GM12878 (cell line): Measurements from ENCODE around the gene GCNT2. TPM values are rescaled to one million over a fixed set of nuclear protein-coding genes. Genes with fewer than 3 reads are reported as not detected.

ENCODE experiments used
- ATAC-seq: fragments of 200-7000 bp; cut with Tn5 transposase; 3 replicates; pipeline ENCODE4 v1.9.1; 2020; ENCODE audit warnings: mild to moderate bottlenecking, moderate library complexity
- BruUV-seq: library from RNA; stranded (reverse); fragments of 400-500 nt; replicated peaks from 2 replicates; lab custom pipeline; 2021; lab: Mats Ljungman, UMichigan
- CTCF ChIA-PET: fragments of 300-600 bp; sonication (Branson Sonifier 250); formaldehyde crosslinking; extraction: SDS; loops from one replicate; lab custom pipeline; 2021; ENCODE audit warnings: inconsistent platforms; lab: Yijun Ruan, JAX
- POLR2A ChIA-PET: fragments of 350-600 bp; formaldehyde crosslinking; extraction: SDS; loops from one replicate; lab custom pipeline; 2021; ENCODE audit warnings: inconsistent platforms; lab: Charles Lee
- RAD21 ChIA-PET: fragments of 300-600 bp; sonication (Branson Sonifier 250); formaldehyde crosslinking; loops from one replicate; lab custom pipeline; 2023; ENCODE audit warnings: antibody characterized with exemption; ENCODE audit not compliant: unreplicated experiment; lab: Charles Lee
- SMC1A ChIA-PET: fragments of 300-600 bp; sonication (Branson Sonifier 250); formaldehyde crosslinking; loops from one replicate; lab custom pipeline; 2023; ENCODE audit not compliant: unreplicated experiment, uncharacterized antibody; lab: Charles Lee
- DNase-seq: peaks from one replicate; pipeline ENCODE4 v3.0.0-alpha.2; 2011; ENCODE audit warnings: low read depth, low spot score
- FAIRE-seq: peaks from 3 replicates; lab custom pipeline; 2011; peaks lifted over from hg19 to GRCh38; lab: Jason Lieb, UNC
- H2AFZ ChIP-seq: 2 replicates; pipeline ENCODE4 v1.6.0; 2011; ENCODE audit warnings: low read depth, low read length, control low read depth; ENCODE audit not compliant: control insufficient read depth
- H3K27ac ChIP-seq: 2 replicates; pipeline ENCODE4 v1.5.1; 2011; ENCODE audit warnings: control low read depth; ENCODE audit not compliant: control insufficient read depth, insufficient read depth
- H3K27me3 ChIP-seq, 2 experiments: replicated peaks in 1 of 2; 2 replicates each; pipeline versions ENCODE4 v1.6.0 to v1.6.1; 2011; ENCODE audit warnings: low read length in 1 of 2; ENCODE audit not compliant: control insufficient read depth in 2 of 2, insufficient read depth in 2 of 2
- H3K36me3 ChIP-seq, 2 experiments: 2 replicates each; pipeline ENCODE4 v1.5.1; 2011; ENCODE audit warnings: low read length in 1 of 2; ENCODE audit not compliant: control insufficient read depth in 2 of 2, insufficient read depth in 2 of 2
- H3K4me1 ChIP-seq: 2 replicates; pipeline ENCODE4 v1.6.1; 2011; ENCODE audit warnings: mild to moderate bottlenecking, low read length, moderate library complexity, mixed read lengths; ENCODE audit not compliant: control insufficient read depth, insufficient read depth
- H3K4me2 ChIP-seq: 2 replicates; pipeline ENCODE4 v1.6.0; 2011; ENCODE audit warnings: control low read depth; ENCODE audit not compliant: control insufficient read depth, insufficient read depth
- H3K4me3 ChIP-seq: fragments of 200-600 bp; sonication (generic); 2 replicates; pipeline ENCODE4 v1.5.1; 2016
- H3K79me2 ChIP-seq: 2 replicates; pipeline ENCODE4 v1.6.0; 2011; ENCODE audit warnings: low read length; ENCODE audit not compliant: control insufficient read depth, insufficient read depth
- H3K9ac ChIP-seq: 2 replicates; pipeline ENCODE4 v1.8.0; 2011; ENCODE audit warnings: low read length, control low read depth, mixed read lengths; ENCODE audit not compliant: control insufficient read depth, insufficient read depth
- H3K9me3 ChIP-seq: replicated peaks from 3 replicates; pipeline ENCODE4 v1.5.1; 2011; ENCODE audit warnings: mild to moderate bottlenecking, low read length; ENCODE audit not compliant: control insufficient read depth, insufficient read depth
- H4K20me1 ChIP-seq: 2 replicates; pipeline ENCODE4 v1.6.0; 2011; ENCODE audit not compliant: control insufficient read depth, insufficient read depth
- ATF2 ChIP-seq: IDR thresholded peaks from 2 replicates; pipeline ENCODE4 v1.6.1; 2012; ENCODE audit warnings: low read length, inconsistent platforms
- ATF7 ChIP-seq: fragments of 450-650 bp; IDR thresholded peaks from 2 replicates; pipeline ENCODE4 v1.6.1; 2016; ENCODE audit warnings: low read depth, mild to moderate bottlenecking
- BRCA1 ChIP-seq: IDR thresholded peaks from 2 replicates; pipeline ENCODE4 v1.6.1; 2011; ENCODE audit warnings: low read depth, low read length, improper control_type of control experiment
- CTCF ChIP-seq, 3 experiments: IDR thresholded peaks in 2 of 3; conservative IDR thresholded peaks in 1 of 3; 2 replicates each; pipeline ENCODE4 v1.5.1; 2011; ENCODE audit warnings: low read depth in 3 of 3, low read length in 3 of 3, mild to moderate bottlenecking in 3 of 3, control low read depth in 2 of 3, moderate library complexity in 2 of 3, inconsistent platforms in 1 of 3, mixed read lengths in 1 of 3; ENCODE audit not compliant: control insufficient read depth in 2 of 3, insufficient read depth in 1 of 3; ENCODE audit errors: extremely low read depth in 1 of 3
- ELK1 ChIP-seq: IDR thresholded peaks from 2 replicates; pipeline ENCODE4 v1.6.1; 2012; ENCODE audit warnings: low read depth, low read length, improper control_type of control experiment
- GATAD2B ChIP-seq: fragments of 450-650 bp; conservative IDR thresholded peaks from 2 replicates; pipeline ENCODE4 v1.6.1; 2017; ENCODE audit warnings: low read depth, mild to moderate bottlenecking, moderate library complexity
- MTA2 ChIP-seq: fragments of 450-650 bp; IDR thresholded peaks from 2 replicates; pipeline ENCODE4 v1.6.1; 2016; ENCODE audit warnings: low read depth, mild to moderate bottlenecking, moderate library complexity
- NR2F1 ChIP-seq: fragments of 450-650 bp; conservative IDR thresholded peaks from 2 replicates; pipeline ENCODE4 v1.6.1; 2017; ENCODE audit warnings: mild to moderate bottlenecking
- NRF1 ChIP-seq: conservative IDR thresholded peaks from 2 replicates; pipeline ENCODE4 v1.6.1; 2011; ENCODE audit warnings: mild to moderate bottlenecking, low read depth, low read length, improper control_type of control experiment
- RELA ChIP-seq: fragments of 450-650 bp; IDR thresholded peaks from 2 replicates; pipeline ENCODE4 v1.8.0; 2014; ENCODE audit warnings: borderline replicate concordance; ENCODE audit not compliant: partially characterized antibody
- RFX5 ChIP-seq: IDR thresholded peaks from 2 replicates; pipeline ENCODE4 v1.6.1; 2011; ENCODE audit warnings: low read depth, low read length, improper control_type of control experiment
- TAF1 ChIP-seq: IDR thresholded peaks from 2 replicates; pipeline ENCODE4 v1.6.1; 2011; ENCODE audit warnings: mild to moderate bottlenecking, low read depth, low read length, borderline replicate concordance
- WGBS: methylation state at CpG from one replicate; pipeline ENCODE4 v1.1.6; 2016; ENCODE audit warnings: low lambda C conversion rate; ENCODE audit not compliant: insufficient replicate concordance, insufficient coverage; ENCODE audit errors: missing lambda C conversion rate; 5-methylcytosine and 5-hydroxymethylcytosine counted together
- in situ Hi-C: fragments of 300-500 bp; cut with MboI; formaldehyde crosslinking; loops from 9 replicates; pipeline ENCODE4 v1.14.3; 2018; ENCODE audit warnings: mixed read lengths
- intact Hi-C: fragments of 100-400 bp; cut with micrococcal nuclease; formaldehyde crosslinking; loops from one replicate; pipeline ENCODE4 v1.14.2; 2022; ENCODE audit not compliant: unreplicated experiment
- polyA plus RNA-seq, 11 experiments: library from polyadenylated mRNA; depleted of rRNA in 4 of 11; unstranded in 6 of 11; stranded (reverse) in 5 of 11; fragments of >200 nt; fragmentation: Nextera tagmentation in 4 of 11; fragmentation: Illumina TruSeq in 1 of 11; extraction: Ambion mirVana in 4 of 11; extraction: Trizol in 1 of 11; gene quantifications; 1 replicate in 1 of 11; 2 replicates in 10 of 11; pipeline versions ENCODE4 v1.2.1 to v1.2.3, GENCODE V29; 2011 to 2016; ENCODE audit warnings: inconsistent platforms in 2 of 11, missing spikeins in 2 of 11, low read depth in 1 of 11
- total RNA-seq, 4 experiments: library from RNA; depleted of rRNA in 3 of 4; stranded (reverse); fragments of >200 nt in 3 of 4; fragmentation: Illumina TruSeq in 1 of 4; extraction: Trizol in 1 of 4; gene quantifications; 2 replicates each; pipeline versions ENCODE4 v1.2.1 to v1.2.3, GENCODE V29; 2013 to 2021
- TF ChIP-seq, protein P1 (sequence below): fragments of 450-650 bp; conservative IDR thresholded peaks from 2 replicates; pipeline ENCODE4 v1.6.1; 2017; ENCODE audit warnings: mild to moderate bottlenecking, moderate library complexity
- TF ChIP-seq, protein P2 (sequence below): fragments of 450-650 bp; IDR thresholded peaks from 2 replicates; pipeline ENCODE4 v1.6.1; 2017; ENCODE audit warnings: mild to moderate bottlenecking

GCNT2 gene
- total and polyA plus RNA-seq, 10 of the 15 experiments (the other 5 are each of a cell fraction or from before 2014, with no cell fraction given) = 5.0 to 21.6 (median 11.9) TPM

DNA sequence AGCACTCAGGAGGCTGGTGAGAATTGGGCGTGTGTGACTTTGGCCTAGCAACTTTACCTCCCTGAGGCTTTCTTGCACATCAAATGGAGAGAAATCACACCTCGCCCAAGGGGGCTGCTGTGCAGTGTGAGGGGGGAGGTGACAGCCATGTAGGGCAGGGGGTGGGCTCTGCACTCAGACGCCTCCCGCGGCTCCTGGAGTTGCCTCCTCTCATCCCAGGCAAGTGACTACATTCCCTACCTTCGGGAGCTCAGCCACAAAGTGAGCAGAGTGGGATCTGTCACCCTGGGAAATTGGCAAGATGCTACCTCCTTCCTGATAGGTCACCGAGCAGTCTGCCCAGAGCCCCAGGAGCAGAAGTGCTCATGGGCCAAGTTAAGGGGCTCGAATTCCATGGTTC lies 56.0 kb downstream of the GCNT2 start:
- Histone ChIP-seq H3K79me2 (no peaks in the 10 kb centered on the region; the same call in 1 of the 2 replicates), H3K36me3 (peaks cover 0 to 7% of the 10 kb centered on the region in 2 experiments; a peak in 1 of 4 replicates), H3K27me3 (no peaks in the 10 kb centered on the region), H2AFZ (no peak overlapping the region), H3K4me3 (no peak overlapping the region), H3K4me2 (no peak overlapping the region), H3K9me3 (no peaks in the 10 kb centered on the region), H4K20me1 (no peaks in the 10 kb centered on the region), H3K4me1 (no peaks in the 10 kb centered on the region; the same call in 1 of the 2 replicates), H3K9ac (no peak overlapping the region), H3K27ac (no peak overlapping the region)
- DNase-seq (no peak), ATAC-seq (no peak), FAIRE-seq (no peak)
- intact Hi-C loops (no loop called here), in situ Hi-C loops (no loop called here)
- SMC1A ChIA-PET = no interaction called here
- RAD21 ChIA-PET = no interaction called here
- no TSS peak for BruUV-seq
- POLR2A ChIA-PET = no interaction called here
- CTCF ChIA-PET = no interaction called here
- WGBS = 84% methylated on average over 8 of the region's 8 CpGs
- TF ChIP-seq GATAD2B = no peak
- TF ChIP-seq, protein P1, sequence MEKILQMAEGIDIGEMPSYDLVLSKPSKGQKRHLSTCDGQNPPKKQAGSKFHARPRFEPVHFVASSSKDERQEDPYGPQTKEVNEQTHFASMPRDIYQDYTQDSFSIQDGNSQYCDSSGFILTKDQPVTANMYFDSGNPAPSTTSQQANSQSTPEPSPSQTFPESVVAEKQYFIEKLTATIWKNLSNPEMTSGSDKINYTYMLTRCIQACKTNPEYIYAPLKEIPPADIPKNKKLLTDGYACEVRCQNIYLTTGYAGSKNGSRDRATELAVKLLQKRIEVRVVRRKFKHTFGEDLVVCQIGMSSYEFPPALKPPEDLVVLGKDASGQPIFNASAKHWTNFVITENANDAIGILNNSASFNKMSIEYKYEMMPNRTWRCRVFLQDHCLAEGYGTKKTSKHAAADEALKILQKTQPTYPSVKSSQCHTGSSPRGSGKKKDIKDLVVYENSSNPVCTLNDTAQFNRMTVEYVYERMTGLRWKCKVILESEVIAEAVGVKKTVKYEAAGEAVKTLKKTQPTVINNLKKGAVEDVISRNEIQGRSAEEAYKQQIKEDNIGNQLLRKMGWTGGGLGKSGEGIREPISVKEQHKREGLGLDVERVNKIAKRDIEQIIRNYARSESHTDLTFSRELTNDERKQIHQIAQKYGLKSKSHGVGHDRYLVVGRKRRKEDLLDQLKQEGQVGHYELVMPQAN = no peak
- no peak for TF ChIP-seq MTA2
- no peak for TF ChIP-seq NR2F1
- no peak for TF ChIP-seq ELK1
- TF ChIP-seq ATF7 = no peak
- TF ChIP-seq CTCF (IDR thresholded peaks at IDR 0.05 in 2 of 3, conservative IDR thresholded peaks at IDR 0.05 in 1 of 3; ENCODE audit: control insufficient read depth in 2 of 3, extremely low read depth in 1 of 3, insufficient read depth in 1 of 3, low read depth in 3 of 3, low read length in 3 of 3) = no peak
- no peak for TF ChIP-seq ATF2
- TF ChIP-seq, protein P2, sequence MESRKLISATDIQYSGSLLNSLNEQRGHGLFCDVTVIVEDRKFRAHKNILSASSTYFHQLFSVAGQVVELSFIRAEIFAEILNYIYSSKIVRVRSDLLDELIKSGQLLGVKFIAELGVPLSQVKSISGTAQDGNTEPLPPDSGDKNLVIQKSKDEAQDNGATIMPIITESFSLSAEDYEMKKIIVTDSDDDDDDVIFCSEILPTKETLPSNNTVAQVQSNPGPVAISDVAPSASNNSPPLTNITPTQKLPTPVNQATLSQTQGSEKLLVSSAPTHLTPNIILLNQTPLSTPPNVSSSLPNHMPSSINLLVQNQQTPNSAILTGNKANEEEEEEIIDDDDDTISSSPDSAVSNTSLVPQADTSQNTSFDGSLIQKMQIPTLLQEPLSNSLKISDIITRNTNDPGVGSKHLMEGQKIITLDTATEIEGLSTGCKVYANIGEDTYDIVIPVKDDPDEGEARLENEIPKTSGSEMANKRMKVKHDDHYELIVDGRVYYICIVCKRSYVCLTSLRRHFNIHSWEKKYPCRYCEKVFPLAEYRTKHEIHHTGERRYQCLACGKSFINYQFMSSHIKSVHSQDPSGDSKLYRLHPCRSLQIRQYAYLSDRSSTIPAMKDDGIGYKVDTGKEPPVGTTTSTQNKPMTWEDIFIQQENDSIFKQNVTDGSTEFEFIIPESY = no peak
- TF ChIP-seq BRCA1 = no peak
- TF ChIP-seq RELA = no peak
- TF ChIP-seq TAF1 = no peak
- TF ChIP-seq NRF1 = no peak
- no peak for TF ChIP-seq RFX5
